Inflammatory macrophage treated with lipopolysaccharide for 4 hours (primary cell): ENCODE results near the gene SIPA1.
"Not testable (repeated sequence)": the region's sequence is repeated elsewhere in the genome, so short reads cannot be mapped to it uniquely, and the experiment has no call there.

Source experiments
- DNase-seq: peaks from one replicate; pipeline ENCODE4 v3.0.0-alpha.2; 2020

The SIPA1 gene

DNA sequence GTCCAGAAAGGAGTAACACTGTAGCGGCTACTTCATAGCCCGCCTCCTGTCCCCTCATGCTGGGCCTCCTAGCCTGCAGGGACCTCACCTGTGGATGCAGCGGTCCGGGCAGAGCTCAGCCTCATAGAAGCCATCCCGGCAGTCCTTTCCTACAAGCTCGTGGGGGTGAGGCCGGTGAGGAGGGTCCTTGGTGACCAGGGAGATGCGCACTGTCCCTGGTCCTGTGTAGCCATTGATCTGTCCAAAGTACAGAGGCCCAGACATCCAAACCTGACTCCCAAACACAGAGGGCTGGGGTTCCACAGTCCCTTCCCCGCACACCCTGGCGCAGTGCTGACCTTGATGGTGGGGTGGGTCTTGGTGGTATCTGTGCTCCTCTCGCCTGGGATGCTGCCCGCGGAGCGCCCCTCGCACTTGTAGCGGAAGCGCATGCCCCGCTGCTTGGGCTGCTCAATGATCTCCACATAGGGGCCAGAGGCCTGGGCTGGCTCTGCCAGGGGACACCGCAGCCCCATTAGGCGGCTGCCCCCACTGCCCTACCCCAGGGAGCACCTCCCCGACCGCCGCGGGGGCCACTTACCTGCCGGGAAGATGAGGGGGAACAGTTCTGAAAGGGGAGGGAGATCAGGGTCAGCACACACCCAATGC is 23.8 kb downstream of the SIPA1 start:
- no peak for DNase-seq

DNA sequence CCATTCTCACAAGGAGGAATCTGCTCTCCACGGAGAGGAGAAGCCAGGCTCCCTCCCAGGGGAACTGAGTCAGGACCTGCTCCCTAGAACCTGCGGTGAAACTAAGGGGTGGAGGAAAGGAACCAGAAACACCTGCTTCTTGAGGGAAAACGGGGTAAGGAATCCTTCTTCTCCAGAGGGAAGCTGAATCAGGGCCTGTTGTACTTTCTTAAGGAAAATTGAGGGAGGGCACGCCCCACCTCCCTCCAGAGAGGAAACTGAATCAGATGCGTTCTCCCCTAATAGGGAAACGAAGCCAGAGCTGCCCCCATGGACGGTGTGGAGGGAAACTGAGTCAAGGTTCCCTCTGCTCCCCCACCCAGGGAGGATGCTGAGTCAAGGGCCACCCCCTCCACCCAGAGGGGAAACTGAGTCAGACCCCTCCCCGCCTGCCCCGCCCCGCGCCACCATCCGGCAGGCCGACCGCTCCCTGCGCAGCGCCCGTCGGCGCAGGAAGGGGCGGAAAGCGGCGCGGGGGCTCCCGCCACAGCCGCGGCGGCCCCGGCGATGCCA is 24.4 kb downstream of the SIPA1 start:
- DNase-seq, result peak; percentile 7

DNA sequence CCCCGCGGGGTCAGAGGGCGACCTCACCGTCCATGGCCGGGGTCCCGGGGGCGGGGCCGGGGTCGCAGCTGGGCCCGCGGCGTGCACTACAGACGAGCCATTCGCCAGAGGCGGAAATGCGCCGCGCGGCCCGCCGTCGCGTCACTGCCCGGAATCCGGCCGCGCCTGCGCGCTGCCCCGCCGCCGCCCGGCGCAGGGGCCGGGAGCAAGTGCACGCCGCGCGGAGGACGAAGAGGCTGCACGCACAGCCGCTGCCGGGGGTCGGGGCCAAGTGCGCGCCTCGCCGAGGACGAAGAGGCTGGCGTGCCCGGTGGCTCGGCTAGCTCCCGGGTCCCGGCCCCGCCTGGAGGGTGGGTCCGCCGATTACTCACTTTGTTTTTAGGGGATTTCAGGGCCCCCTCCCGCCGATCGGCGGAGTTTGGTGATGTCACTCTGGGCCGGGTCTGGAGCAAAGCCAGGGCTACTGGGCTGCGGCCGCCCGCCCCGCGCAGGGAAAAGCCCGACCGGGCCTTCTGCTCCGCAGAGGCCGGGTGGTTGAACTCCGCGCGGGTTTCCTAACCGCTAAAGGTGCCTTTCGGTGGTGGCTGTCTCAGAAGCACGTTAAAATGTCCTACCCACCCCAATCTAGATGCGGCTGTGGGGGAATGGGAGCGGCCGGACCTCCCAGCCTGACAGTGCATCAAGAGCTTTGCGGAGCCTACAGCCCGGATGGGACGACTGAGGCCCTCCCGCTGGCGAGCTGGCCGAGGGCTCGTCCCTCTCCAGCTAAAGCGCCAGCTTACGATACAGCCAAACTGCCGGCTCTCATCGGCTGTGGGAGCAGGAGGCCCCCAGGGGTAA is 25.1 kb downstream of the SIPA1 start, which contains the start of gene RELA:
Gene RELA (minus strand): TSS at position 118 of the 840 bp plus-strand sequence. CDS start 84 bp downstream, at position 34.
- peak; percentile 97 for DNase-seq

DNA sequence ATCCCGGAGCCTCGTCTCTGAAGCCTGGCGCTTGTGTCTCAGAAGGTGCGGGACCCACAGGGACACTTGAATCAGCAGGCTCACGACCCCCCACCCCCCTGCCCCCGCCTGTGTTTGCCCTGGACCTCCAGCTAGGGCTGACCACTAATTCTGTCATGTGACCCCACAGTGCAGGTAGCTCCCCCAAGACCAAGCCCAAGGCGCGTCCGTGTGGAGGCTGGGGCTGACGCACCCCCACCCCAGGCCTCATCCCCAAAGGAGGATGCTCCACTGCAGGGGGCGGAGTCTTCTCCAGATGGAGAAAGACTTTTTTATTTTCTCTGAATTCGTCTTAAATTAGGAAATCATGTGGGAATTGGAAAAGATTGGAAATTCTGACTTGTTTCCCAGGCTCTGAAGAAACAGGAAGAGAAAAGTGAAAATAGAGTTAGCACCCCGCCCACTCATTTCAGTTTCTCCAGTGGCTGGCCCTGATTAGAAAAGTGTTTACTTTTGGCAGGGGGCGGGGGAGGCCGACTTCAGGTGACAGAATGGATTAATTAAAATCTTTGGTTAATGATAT is 25.8 kb downstream of the SIPA1 start:
- DNase-seq, result peak; percentile 98

DNA sequence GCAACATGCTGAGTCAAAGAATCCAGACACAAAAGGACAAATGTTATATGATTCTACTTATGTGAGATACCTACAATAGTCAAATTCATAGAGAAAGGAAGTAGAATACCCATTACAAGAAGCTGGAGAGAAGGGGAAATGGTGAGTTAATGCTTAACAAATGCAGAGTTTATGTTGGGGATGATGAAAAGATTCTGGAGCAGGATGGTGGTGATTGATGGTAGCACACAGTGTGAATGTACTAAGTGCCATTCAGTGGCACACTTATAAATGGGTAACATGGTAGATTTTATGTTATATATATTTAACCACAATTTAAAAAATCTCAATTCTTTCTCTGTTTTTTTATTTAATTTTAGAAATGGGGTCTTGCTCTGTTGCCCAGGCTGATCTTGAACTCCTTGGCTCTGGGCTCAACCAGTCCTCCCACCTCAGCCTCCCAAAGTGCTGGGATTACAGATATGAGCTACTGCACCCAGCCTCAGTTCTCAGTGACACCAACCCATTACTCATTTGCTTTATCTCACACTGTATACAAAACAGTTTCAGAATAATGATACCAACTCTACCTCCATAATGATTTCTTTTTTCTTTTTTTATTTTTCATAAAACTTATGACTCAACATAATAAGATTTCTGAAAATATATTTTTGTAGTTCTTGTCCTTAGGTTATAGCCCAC is 34.4 kb downstream of the SIPA1 start:
- peak; percentile 29 for DNase-seq

DNA sequence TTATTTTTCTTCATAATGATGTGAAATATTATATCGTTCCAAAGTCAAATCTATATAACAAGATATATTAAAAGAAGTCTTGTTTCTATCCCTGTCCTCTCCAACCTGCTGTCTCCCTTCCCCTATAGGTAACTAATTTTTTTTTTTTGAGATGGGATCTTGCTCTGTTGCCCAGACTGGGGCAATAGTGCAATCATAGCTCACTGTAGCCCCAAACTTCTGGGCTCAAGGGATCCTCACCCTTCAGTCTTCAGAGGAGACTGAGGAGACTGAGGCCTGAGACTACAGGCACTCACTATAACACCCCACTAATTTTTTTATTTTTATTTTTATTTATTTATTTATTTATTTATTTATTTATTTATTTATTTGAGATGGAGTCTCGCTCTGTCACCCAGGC is 35.1 kb downstream of the SIPA1 start:
- DNase-seq, result no peak

DNA sequence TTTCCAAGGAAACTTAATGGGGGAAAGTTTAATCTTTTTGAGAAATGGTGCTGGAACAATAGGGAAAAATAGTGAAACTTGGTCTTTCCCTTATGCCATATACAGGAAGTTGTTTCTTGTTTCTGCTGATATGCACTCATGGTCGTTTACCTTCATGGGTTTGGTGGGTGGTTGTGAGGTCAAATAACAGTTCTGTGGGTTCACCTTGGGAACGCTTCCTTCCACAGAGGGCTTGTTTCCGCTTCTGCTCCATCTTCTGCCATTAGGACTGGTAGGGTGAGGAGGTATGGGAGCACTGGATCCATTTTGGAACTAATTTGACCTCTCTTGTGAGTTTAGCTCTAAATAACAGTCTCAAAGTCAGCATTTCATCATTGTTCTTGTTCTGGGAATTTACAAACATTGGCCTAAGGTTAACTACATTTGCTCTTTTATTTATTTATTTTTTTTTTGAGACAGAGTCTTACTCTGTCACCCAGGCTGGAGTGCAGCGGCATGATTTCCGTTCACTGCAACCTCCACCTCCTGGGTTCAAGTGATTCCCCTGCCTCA is 42.4 kb downstream of the SIPA1 start:
- DNase-seq, result no peak

DNA sequence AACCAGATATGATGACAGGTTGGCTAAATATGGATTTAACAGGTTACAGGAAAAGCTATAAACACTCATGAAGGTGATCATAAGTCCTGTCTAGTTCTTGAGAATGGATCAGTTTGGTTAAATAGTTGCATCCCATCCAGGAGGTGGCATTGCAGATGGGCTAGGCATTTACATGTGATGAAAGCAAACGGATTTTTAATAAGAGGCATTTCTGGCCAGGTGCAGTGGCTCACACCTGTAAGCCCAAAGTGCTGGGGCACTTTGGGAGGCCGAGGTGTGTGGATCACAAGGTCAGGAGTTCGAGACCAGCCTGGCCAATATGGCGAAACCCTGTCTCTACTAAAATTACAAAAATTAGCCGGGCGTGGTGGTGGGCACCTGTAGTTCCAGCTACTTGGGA is 45.6 kb downstream of the SIPA1 start:
- DNase-seq, result not testable (repeated sequence)

DNA sequence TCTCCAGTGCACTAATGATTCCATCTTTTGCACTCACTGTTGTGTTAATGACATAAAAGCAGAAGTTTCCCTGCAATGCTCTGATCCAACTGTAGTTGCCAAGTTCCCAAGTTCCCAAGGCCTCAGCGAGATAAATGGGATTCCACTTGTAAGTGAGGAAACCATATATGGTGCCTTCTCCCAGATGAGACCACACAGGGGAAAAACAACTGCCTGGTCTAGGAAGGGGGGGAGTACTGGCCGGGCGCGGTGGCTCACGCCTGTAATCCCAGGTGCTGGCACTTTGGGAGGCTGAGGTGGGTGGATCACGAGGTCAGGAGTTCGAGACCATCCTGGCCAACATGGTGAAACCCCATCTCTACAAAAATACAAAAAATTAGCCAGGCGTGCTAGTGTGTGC is 48.1 kb downstream of the SIPA1 start:
- no peak for DNase-seq

DNA sequence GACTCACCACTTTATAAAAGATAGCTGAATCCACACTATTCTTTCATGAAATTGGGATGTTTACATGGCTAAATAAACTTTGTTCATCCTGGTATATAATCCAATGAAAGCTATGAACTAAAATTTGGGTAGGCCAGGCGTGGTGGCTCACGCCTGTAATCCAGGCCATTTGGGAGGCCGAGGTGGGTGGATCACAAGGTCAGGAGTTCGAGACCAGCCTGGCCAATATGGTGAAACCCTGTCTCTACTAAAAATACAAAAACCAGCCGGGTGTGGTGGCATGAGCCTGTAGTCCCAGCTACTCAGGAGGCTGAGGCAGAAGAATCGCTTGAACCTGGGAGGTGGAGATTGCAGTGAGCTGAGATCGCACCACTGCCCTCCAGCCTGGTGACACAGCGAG is 53.9 kb downstream of the SIPA1 start:
- DNase-seq, result not testable (repeated sequence)

DNA sequence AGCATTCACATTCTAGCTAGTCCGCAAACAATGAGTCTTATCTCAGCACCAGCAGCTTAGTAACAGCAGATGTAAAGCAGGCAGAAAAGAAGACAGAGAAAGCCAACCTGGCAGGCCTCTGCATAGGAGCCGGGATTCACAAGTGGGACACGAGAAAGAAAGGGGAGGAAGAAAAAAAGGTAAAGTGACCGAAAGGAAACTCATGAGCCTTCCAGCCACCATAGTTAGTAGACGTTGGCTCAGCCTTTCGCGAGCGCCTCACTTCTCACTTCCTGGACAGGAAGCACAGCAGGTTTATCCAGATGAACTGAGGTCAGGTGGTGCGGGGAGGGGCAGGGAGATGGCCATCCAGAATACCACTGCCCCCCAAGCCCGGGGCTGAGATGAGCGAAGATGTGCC is 54.5 kb downstream of the SIPA1 start:
- DNase-seq, result no peak

DNA sequence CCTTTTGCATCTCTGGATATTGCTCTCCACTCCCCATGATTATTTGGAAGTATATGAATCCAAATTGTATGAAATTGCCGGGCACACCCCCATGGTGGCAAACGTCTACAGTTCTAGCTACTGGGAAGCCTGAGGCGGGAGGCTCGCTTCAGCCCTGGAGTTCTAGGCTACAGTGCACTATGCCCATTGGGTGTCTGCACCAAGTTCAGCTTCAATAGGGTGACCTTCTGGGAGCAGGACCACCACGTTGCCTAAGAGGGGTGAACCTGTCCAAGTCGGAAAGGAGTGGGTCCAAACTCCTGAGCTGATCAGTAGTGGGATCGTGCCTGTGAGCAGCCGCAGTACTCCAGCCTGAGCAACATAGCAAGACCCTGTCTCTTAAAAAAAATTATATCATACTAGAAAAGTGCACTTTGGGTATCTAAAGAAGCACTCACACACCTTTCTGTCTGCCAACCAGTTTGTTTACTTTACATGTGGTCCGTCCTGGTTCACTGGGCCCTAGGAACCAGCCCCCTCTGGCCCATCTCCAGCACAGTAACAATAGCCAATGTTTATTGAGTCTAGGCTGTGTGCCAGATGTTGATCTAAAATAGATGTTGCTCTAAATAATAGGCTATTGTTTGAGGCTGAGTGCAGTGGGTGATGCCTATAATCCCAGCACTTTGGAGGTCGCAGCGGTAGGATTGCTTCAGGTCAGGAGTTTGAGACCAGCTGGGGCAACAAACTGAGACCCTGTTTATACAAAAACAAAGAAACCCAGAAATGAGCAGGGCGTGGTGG is 57.7 kb downstream of the SIPA1 start:
- no peak for DNase-seq

DNA sequence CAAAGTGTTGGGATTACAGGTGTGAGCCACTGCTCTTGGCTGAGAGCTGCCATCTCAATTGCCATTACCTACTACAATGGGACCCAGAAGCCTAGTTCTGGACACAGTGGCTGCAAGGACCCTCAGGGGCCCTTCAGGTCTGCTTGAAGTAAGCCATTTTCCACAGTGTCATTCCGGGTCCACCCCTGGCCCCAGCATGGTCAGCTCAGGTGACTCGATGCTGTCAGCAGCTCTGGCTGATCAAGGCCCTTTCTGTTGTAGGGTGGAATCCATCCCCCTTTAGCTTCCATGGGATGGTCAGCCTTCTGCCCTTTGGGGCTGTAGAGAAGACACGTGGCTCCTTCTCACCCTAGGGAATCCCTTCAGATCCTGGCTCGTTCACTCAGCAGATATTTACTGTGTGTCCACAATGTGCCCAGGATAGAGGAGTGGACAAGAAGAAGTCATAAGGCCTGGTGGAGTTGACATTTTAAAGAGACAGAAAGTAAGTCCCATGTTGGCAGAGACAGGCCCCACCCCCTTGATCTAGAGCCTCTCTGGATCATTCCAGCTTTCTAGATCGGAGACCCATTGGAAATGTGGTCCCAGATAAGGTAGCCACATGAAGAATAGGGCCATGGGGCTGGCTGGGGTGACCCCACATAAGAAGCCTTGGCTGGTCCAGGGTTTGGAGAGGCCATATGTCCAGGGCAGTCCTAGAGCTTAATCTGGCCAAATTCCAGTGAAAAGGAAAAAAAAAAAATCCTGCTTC is 59.1 kb downstream of the SIPA1 start:
- no peak for DNase-seq

DNA sequence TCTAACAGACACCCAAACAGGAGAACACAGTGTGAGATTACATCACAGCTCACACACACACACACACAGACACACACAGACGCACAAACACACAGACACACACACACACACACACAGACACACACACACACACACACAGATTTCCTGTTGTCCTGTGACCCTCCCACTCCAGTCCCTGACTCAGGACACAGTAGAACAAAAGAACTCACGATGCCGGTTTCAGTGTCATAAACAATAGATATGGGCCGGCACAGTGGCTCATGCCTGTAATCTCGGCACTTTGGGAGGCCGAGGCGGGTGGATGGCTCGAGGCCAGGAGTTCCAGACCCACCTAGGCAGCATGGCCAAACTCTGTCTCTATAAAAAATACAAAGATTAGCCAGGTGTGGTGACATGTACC is 60.3 kb downstream of the SIPA1 start:
- DNase-seq, result no peak

DNA sequence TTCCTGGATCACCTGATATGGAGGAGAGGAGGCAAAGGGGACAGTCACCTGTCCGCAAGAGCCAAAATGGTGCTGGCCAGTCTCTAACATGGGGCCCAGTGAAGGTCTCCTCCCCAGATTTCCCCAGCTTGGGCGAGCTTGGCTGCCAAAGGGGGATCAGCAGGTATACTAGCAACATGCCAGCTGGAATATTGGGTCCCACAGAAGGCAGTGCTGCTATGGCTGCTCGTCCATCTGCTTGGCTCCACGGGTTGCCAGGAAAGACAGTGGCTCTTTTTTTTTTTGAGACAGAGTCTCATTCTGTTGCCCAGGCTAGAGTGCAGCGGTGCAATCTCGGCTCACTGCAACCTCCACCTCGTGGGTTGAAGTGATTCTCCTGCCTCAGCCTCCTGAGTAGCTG is 61.4 kb downstream of the SIPA1 start:
- no peak for DNase-seq

DNA sequence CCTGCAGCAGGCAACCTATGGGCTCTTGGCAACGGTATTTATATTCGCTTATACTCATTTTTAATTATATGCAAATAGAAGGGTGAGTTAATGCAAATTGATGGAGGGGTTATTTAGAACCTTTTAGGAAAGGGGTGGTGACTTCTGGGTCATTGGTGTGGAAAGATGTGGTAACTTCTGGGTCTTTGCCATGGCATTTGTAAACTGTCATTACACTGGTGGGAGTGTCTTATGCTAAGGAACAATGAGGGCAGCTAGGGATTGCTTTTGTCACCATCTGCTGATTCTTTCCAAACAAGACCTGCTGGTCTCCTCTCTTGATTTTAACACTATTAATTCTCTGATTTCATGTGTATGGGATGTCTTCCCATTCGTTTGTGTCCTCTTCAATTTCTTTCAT is 62.5 kb downstream of the SIPA1 start:
- DNase-seq, result peak; percentile 66
